ENCODE data around the gene BTBD19.

Gene BTBD19

GRCh38 chr1:44848456-44849181, 40.3 kb downstream of the BTBD19 start:
- no peak overlapping the region for H3K27ac Mint-ChIP-seq
- H3K4me3 Mint-ChIP-seq, result no peak overlapping the region
- H3K9me3 Mint-ChIP-seq, result no peaks in the 10 kb centered on the region
- no peaks in the 10 kb centered on the region for H3K27me3 Mint-ChIP-seq
- H3K4me1 Mint-ChIP-seq, result peaks cover 15% of the 10 kb centered on the region
- peaks cover 19% of the 10 kb centered on the region for H3K36me3 Mint-ChIP-seq

GRCh38 chr1:44849575-44850132, 41.3 kb downstream of the BTBD19 start:
- Mint-ChIP-seq H3K27ac (peak overlapping the region; percentile 71), H3K27me3 (no peaks in the 10 kb centered on the region), H3K4me3 (no peak overlapping the region)

GRCh38 chr1:44851308-44851707, 43.0 kb downstream of the BTBD19 start:
- Mint-ChIP-seq H3K27me3 (no peaks in the 10 kb centered on the region), H3K4me1 (peaks cover 15% of the 10 kb centered on the region), H3K27ac (no peak overlapping the region), H3K4me3 (no peak overlapping the region), H3K9me3 (no peaks in the 10 kb centered on the region), H3K36me3 (peaks cover 22% of the 10 kb centered on the region)

More at GRCh38 chr1:44849575-44850132, 41.3 kb downstream of the BTBD19 start:
- Mint-ChIP-seq H3K36me3 (peaks cover 19% of the 10 kb centered on the region), H3K9me3 (no peaks in the 10 kb centered on the region), H3K4me1 (peaks cover 15% of the 10 kb centered on the region)

DNA sequence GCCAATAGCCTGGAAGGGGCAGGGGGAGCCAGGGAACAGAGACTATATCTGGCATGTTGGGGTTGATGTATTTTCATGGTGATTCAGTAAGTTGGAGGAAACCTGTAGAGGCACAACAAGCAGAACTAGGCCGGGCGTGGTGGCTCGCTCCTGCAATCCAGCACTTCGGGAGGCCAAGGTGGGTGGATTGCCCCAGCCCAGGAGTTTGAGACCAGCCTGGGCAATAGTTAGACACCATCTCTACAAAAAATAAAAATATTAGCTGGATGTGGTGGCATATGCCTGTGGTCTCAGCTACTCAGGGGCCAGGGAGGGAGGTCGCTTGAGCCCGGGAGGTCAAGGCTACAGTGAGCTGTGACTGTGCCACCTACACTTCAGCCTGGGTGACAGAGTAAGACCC, 44.9 kb downstream of the BTBD19 start:
- Mint-ChIP-seq H3K27me3 (no peaks in the 10 kb centered on the region), H3K4me1 (peaks cover 15% of the 10 kb centered on the region), H3K9me3 (no peaks in the 10 kb centered on the region), H3K36me3 (peaks cover 27% of the 10 kb centered on the region), H3K27ac (no peak overlapping the region), H3K4me3 (no peak overlapping the region)

DNA sequence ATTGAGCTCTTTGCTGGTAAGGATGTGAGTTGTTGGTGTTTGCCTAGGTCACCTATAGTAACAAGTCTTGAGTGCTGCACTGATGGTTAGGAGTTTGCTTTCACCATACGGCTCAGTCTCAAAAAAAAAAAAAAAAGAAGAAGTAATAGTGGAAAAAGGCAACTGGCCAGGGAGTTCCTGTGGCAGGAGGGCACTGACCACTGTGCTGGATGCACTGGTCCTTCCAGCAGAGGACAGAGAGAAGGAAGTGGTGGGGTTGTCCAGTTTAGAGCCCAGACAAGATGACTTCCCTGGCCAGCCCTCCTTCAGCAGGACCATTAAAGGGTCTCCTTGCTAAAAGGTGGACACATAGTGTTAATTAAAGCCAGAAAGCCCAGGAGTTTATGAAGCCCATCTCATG, 46.6 kb downstream of the BTBD19 start:
- Mint-ChIP-seq H3K9me3 (no peaks in the 10 kb centered on the region), H3K27me3 (no peaks in the 10 kb centered on the region), H3K4me1 (peaks cover 5% of the 10 kb centered on the region), H3K36me3 (peaks cover 24% of the 10 kb centered on the region), H3K27ac (no peak overlapping the region), H3K4me3 (no peak overlapping the region)

DNA sequence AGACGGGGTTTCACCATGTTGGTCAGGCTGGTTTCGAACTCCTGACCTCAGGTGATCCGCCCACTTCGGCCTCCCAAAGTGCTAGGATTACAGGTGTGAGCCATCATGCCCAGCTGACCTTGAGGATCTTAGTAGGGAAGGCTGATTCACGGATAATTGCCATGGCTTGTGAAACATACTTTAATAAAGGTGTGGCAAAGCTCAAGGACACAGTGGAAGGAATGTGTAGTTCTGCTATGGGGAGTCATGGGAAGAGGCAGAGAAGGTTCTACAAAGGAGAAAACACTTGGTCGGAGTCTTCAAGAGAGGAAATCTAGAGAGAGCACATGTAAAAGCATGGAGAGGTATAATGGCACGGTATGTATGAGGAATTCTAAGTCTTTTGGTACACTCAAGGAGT, 47.4 kb downstream of the BTBD19 start:
- H3K27me3 Mint-ChIP-seq, result no peaks in the 10 kb centered on the region
- no peaks in the 10 kb centered on the region for H3K4me1 Mint-ChIP-seq
- H3K4me3 Mint-ChIP-seq, result no peak overlapping the region
- H3K9me3 Mint-ChIP-seq, result no peaks in the 10 kb centered on the region
- H3K36me3 Mint-ChIP-seq, result peaks cover 25% of the 10 kb centered on the region
- H3K27ac Mint-ChIP-seq, result no peak overlapping the region

- no peaks in the 10 kb centered on the region for H3K9me3 Mint-ChIP-seq
- H3K36me3 Mint-ChIP-seq, result peaks cover 21% of the 10 kb centered on the region
- H3K27me3 Mint-ChIP-seq, result no peaks in the 10 kb centered on the region
- H3K4me1 Mint-ChIP-seq, result no peaks in the 10 kb centered on the region
- H3K4me3 Mint-ChIP-seq, result no peak overlapping the region
- no peak overlapping the region for H3K27ac Mint-ChIP-seq
Measured at GRCh38 chr1:44857446-44857845, 49.1 kb downstream of the BTBD19 start.

- no peaks in the 10 kb centered on the region for H3K27me3 Mint-ChIP-seq
- H3K27ac Mint-ChIP-seq, result no peak overlapping the region
- peaks cover 16% of the 10 kb centered on the region for H3K36me3 Mint-ChIP-seq
- H3K4me1 Mint-ChIP-seq, result no peaks in the 10 kb centered on the region
- no peaks in the 10 kb centered on the region for H3K9me3 Mint-ChIP-seq
- no peak overlapping the region for H3K4me3 Mint-ChIP-seq
Measured at GRCh38 chr1:44860331-44860730, 52.0 kb downstream of the BTBD19 start.

GRCh38 chr1:44860891-44861425, 52.6 kb downstream of the BTBD19 start:
- Mint-ChIP-seq H3K27ac (no peak overlapping the region), H3K4me3 (no peak overlapping the region), H3K9me3 (no peaks in the 10 kb centered on the region), H3K4me1 (no peaks in the 10 kb centered on the region), H3K36me3 (peaks cover 13% of the 10 kb centered on the region), H3K27me3 (no peaks in the 10 kb centered on the region)

- Mint-ChIP-seq H3K4me1 (no peaks in the 10 kb centered on the region), H3K27ac (no peak overlapping the region), H3K4me3 (no peak overlapping the region), H3K27me3 (no peaks in the 10 kb centered on the region), H3K36me3 (peaks cover 8% of the 10 kb centered on the region), H3K9me3 (no peaks in the 10 kb centered on the region)
Measured at GRCh38 chr1:44862829-44863401, 54.6 kb downstream of the BTBD19 start.
